VCaP (cell line): ENCODE measurements around the gene SLC35F2.

Experiments used
- H3K27ac ChIP-seq: fragments of 450-650 bp; 2 replicates; pipeline ENCODE4 v1.5.1; 2017
- CTCF ChIP-seq: fragments of 450-650 bp; conservative IDR thresholded peaks from 2 replicates; pipeline ENCODE4 v1.5.1; 2017; ENCODE audit warnings: mild to moderate bottlenecking, moderate library complexity

Gene SLC35F2

GRCh38 chr11:107785401-107785800 lies 73.2 kb downstream of the SLC35F2 start:
- TF ChIP-seq CTCF, result no peak
- H3K27ac ChIP-seq, result no peak overlapping the region

GRCh38 chr11:107783121-107783520 lies 75.5 kb downstream of the SLC35F2 start:
- H3K27ac ChIP-seq, result no peak overlapping the region
- no peak for TF ChIP-seq CTCF

DNA sequence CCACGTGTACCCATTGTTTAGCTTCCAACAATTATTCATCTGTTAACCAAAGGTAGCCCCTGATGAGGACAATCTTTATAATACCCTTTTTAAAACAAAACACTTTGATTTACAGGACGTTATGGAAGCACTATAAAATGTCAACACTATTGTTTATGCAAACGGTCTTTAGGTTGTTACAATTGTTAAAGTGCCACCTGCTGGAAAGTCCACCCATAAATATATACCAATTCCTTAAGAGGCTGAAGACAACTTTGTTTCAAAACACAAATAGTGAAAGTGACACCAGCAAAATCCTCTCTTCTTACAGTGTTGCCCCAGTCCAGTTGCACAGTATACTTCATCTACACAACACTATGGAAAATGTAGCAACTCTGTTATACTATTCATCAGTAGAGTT lies 77.8 kb downstream of the SLC35F2 start:
- H3K27ac ChIP-seq, result no peak overlapping the region
- TF ChIP-seq CTCF, result no peak; the same call in 1 of the 2 replicates

DNA sequence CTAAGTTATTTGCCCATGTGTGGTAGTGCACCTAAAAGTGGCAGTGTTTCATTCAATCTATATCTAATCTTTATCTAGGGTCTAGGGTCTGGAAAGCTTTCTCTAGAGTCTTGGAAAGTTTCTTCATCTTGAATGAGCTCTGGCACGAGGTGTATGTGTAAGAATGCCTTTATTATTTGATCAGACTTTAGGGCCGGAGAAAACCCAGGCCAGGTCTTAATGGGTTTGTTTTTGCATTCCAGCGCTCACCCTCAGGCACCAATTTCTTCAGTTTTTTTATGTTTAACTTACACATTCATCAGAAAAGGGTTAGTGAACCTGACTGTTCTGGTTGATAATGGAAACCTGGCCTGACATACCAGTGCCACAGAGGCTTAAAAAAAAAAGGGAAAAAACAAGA lies 78.5 kb downstream of the SLC35F2 start:
- H3K27ac ChIP-seq, result no peak overlapping the region
- TF ChIP-seq CTCF, result no peak

- H3K27ac ChIP-seq, result no peak overlapping the region
- TF ChIP-seq CTCF, result no peak
Measured at GRCh38 chr11:107778839-107779517, 79.6 kb downstream of the SLC35F2 start.

GRCh38 chr11:107777110-107777509 lies 81.5 kb downstream of the SLC35F2 start:
- TF ChIP-seq CTCF, result no peak
- H3K27ac ChIP-seq, result no peak overlapping the region

- no peak for TF ChIP-seq CTCF
- no peak overlapping the region for H3K27ac ChIP-seq
Measured at GRCh38 chr11:107776062-107776461, 82.5 kb downstream of the SLC35F2 start.
